HepG2 (cell line): ENCODE data around the gene ZFYVE27. TPM values are rescaled to one million over a fixed set of nuclear protein-coding genes. Genes with fewer than 3 reads are reported as not detected.

Experiments used
- ARHGAP35 ChIP-seq: sonication (generic); formaldehyde crosslinking; IDR thresholded peaks from 2 replicates; pipeline ENCODE4 v1.9.0; 2022; ENCODE audit warnings: mild to moderate bottlenecking, inconsistent platforms, moderate library complexity, missing genetic modification reagents, borderline replicate concordance
- ATM ChIP-seq: fragments of 450-650 bp; IDR thresholded peaks from 2 replicates; pipeline ENCODE4 v1.7.1; 2017; ENCODE audit warnings: mild to moderate bottlenecking, borderline replicate concordance
- CC2D1A ChIP-seq: sonication (generic); formaldehyde crosslinking; IDR thresholded peaks from 2 replicates; pipeline ENCODE4 v1.8.1; 2023; ENCODE audit warnings: mild to moderate bottlenecking, missing genetic modification reagents
- EHMT2 ChIP-seq: fragments of 200-600 bp; sonication (generic); IDR thresholded peaks from 2 replicates; pipeline ENCODE4 v1.7.0; 2017; ENCODE audit warnings: antibody characterized with exemption, low read depth, low read length, borderline replicate concordance
- HES4 ChIP-seq: sonication (generic); formaldehyde crosslinking; IDR thresholded peaks from 2 replicates; pipeline ENCODE4 v1.9.0; 2021; ENCODE audit warnings: mild to moderate bottlenecking, missing genetic modification reagents, borderline replicate concordance
- KLF13 ChIP-seq: sonication (generic); formaldehyde crosslinking; IDR thresholded peaks from 2 replicates; pipeline ENCODE4 v1.4.0; 2020; ENCODE audit warnings: mild to moderate bottlenecking, missing genetic modification reagents
- RAD21 ChIP-seq: fragments of 450-650 bp; formaldehyde crosslinking; IDR thresholded peaks from 2 replicates; pipeline ENCODE4 v1.5.0; 2020; ENCODE audit warnings: mild to moderate bottlenecking
- SETDB1 ChIP-seq: sonication (generic); formaldehyde crosslinking; IDR thresholded peaks from 2 replicates; pipeline ENCODE4 v1.5.1; 2020; ENCODE audit warnings: missing genetic modification reagents, mild to moderate bottlenecking, borderline replicate concordance
- SKI ChIP-seq: fragments of 450-650 bp; IDR thresholded peaks from one replicate; pipeline ENCODE4 v1.6.1; 2018; ENCODE audit warnings: mild to moderate bottlenecking; ENCODE audit not compliant: partially characterized antibody
- TOE1 ChIP-seq: sonication (generic); formaldehyde crosslinking; IDR thresholded peaks from 2 replicates; pipeline ENCODE4 v1.4.0; 2020; ENCODE audit warnings: mild to moderate bottlenecking, missing genetic modification reagents
- ZBTB20 ChIP-seq: sonication (generic); formaldehyde crosslinking; IDR thresholded peaks from 2 replicates; pipeline ENCODE4 v1.8.1; 2023; ENCODE audit warnings: missing genetic modification reagents, low read depth, mild to moderate bottlenecking, borderline replicate concordance
- ZBTB21 ChIP-seq: sonication (generic); formaldehyde crosslinking; IDR thresholded peaks from 2 replicates; pipeline ENCODE4 v1.4.0; 2020; ENCODE audit warnings: missing genetic modification reagents
- ZNF383 ChIP-seq: sonication (generic); formaldehyde crosslinking; IDR thresholded peaks from 2 replicates; pipeline ENCODE4 v1.4.0; 2020; ENCODE audit warnings: missing genetic modification reagents, mild to moderate bottlenecking, borderline replicate concordance
- ZNF510 ChIP-seq: sonication (generic); formaldehyde crosslinking; IDR thresholded peaks from 2 replicates; pipeline ENCODE4 v1.4.0; 2020; ENCODE audit warnings: low read depth, mild to moderate bottlenecking, missing genetic modification reagents
- ZNF629 ChIP-seq: sonication (generic); formaldehyde crosslinking; conservative IDR thresholded peaks from 2 replicates; pipeline ENCODE4 v1.5.0; 2020; ENCODE audit warnings: missing genetic modification reagents
- ZNF737 ChIP-seq: sonication (generic); formaldehyde crosslinking; IDR thresholded peaks from 2 replicates; pipeline ENCODE4 v1.5.0; 2020; ENCODE audit warnings: missing genetic modification reagents, mild to moderate bottlenecking, borderline replicate concordance
- ZNF841 ChIP-seq: sonication (generic); formaldehyde crosslinking; IDR thresholded peaks from 2 replicates; pipeline ENCODE4 v1.8.1; 2023; ENCODE audit warnings: missing genetic modification reagents, borderline replicate concordance
- ZNF883 ChIP-seq: sonication (generic); formaldehyde crosslinking; IDR thresholded peaks from 2 replicates; pipeline ENCODE4 v1.5.1; 2020; ENCODE audit warnings: mild to moderate bottlenecking, missing genetic modification reagents; ENCODE audit errors: not compliant biosample characterization
- ZSCAN22 ChIP-seq: sonication (generic); formaldehyde crosslinking; IDR thresholded peaks from 2 replicates; pipeline ENCODE4 v1.4.0; 2020; ENCODE audit warnings: mild to moderate bottlenecking, missing genetic modification reagents
- polyA plus RNA-seq, 8 experiments: library from polyadenylated mRNA; depleted of rRNA in 3 of 8; stranded (reverse) in 7 of 8; unstranded in 1 of 8; fragments of >200 nt; fragmentation: Illumina TruSeq in 4 of 8; extraction: Trizol in 4 of 8; gene quantifications; 2 replicates each; pipeline versions ENCODE4 v1.2.1 to v1.2.3, GENCODE V29; 2011 to 2016; ENCODE audit warnings: low read depth in 4 of 8, missing spikeins in 1 of 8, mixed read lengths in 1 of 8; ENCODE audit not compliant: insufficient read depth in 1 of 8
- total RNA-seq, 5 experiments: library from RNA; depleted of rRNA; stranded (reverse); fragments of >200 nt; fragmentation: Illumina TruSeq; extraction: Trizol; gene quantifications; 2 replicates each; pipeline ENCODE4 v1.2.3, GENCODE V29; 2016; ENCODE audit warnings: low read depth in 1 of 5
- TF ChIP-seq, protein P1 (sequence below): sonication (generic); formaldehyde crosslinking; IDR thresholded peaks from 2 replicates; pipeline ENCODE4 v1.5.1; 2020; ENCODE audit warnings: missing genetic modification reagents, mild to moderate bottlenecking, borderline replicate concordance
- TF ChIP-seq, protein P2 (sequence below): sonication (generic); formaldehyde crosslinking; IDR thresholded peaks from 2 replicates; pipeline ENCODE4 v1.8.1; 2023; ENCODE audit warnings: mild to moderate bottlenecking, missing genetic modification reagents, borderline replicate concordance
- TF ChIP-seq, protein P3 (sequence below), 2 experiments: fragments of 450-650 bp in 1 of 2; sonication (generic) in 1 of 2; formaldehyde crosslinking; IDR thresholded peaks; 2 replicates each; pipeline versions ENCODE4 v1.5.0 to v1.8.0; 2020 to 2022; ENCODE audit warnings: mild to moderate bottlenecking in 1 of 2, missing genetic modification reagents in 1 of 2
- TF ChIP-seq, protein P4 (sequence below): IDR thresholded peaks from 2 replicates; pipeline ENCODE4 v1.6.1; 2012; ENCODE audit warnings: inconsistent platforms
- TF ChIP-seq, protein P5 (sequence below): sonication (generic); formaldehyde crosslinking; IDR thresholded peaks from 2 replicates; pipeline ENCODE4 v1.4.0; 2020; ENCODE audit warnings: low read depth, mild to moderate bottlenecking, missing genetic modification reagents

ZFYVE27 gene
- total and polyA plus RNA-seq, 2 of the 13 experiments (the other 11 are each of a cell fraction or from before 2014, with no cell fraction given) = 19.7 to 20.5 TPM

DNA sequence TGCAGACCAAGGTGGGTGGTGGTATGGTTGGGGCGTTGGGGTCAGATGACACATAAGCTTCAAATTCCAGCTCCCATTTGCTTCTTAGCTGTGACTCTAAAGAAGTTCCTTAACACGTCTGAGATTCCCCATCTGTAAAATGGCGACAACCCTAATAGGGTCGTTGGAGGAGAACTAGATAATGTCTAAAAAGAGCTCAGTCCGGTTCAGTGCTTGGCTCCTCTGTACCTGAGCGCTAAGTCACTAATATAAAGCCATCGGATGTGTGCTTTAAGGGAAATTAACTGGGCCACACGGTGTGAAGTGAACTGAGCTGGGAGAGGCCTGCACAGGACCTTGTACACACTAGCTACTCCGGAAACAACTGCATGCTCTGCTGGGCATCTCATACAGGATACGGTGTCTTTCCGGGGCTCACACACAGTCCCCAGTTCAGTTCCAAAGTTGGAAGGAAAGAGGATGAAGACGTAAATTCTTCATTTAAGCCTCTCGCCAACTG lies 476 bp upstream of the ZFYVE27 start (continued):
- TF ChIP-seq, protein P1, sequence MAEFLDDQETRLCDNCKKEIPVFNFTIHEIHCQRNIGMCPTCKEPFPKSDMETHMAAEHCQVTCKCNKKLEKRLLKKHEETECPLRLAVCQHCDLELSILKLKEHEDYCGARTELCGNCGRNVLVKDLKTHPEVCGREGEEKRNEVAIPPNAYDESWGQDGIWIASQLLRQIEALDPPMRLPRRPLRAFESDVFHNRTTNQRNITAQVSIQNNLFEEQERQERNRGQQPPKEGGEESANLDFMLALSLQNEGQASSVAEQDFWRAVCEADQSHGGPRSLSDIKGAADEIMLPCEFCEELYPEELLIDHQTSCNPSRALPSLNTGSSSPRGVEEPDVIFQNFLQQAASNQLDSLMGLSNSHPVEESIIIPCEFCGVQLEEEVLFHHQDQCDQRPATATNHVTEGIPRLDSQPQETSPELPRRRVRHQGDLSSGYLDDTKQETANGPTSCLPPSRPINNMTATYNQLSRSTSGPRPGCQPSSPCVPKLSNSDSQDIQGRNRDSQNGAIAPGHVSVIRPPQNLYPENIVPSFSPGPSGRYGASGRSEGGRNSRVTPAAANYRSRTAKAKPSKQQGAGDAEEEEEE (CRISPR knock-in tag) = 0 out of 2 replicates have a peak, but pooled peaks have one; percentile 52
- TF ChIP-seq ZNF883 (CRISPR knock-in tag) = no peak
- TF ChIP-seq, protein P2, sequence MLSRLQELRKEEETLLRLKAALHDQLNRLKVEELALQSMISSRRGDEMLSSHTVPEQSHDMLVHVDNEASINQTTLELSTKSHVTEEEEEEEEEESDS (CRISPR knock-in tag) = no peak
- 0 out of 2 replicates have a peak, but pooled peaks have one; percentile 26 for TF ChIP-seq EHMT2
- TF ChIP-seq, protein P3, sequence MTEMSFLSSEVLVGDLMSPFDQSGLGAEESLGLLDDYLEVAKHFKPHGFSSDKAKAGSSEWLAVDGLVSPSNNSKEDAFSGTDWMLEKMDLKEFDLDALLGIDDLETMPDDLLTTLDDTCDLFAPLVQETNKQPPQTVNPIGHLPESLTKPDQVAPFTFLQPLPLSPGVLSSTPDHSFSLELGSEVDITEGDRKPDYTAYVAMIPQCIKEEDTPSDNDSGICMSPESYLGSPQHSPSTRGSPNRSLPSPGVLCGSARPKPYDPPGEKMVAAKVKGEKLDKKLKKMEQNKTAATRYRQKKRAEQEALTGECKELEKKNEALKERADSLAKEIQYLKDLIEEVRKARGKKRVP (CRISPR knock-in tag; IDR thresholded peaks at IDR 0.05) = no peak
- no peak for TF ChIP-seq HES4 (CRISPR knock-in tag)
- TF ChIP-seq ZBTB20 (CRISPR knock-in tag) = no peak
- no peak for TF ChIP-seq ZSCAN22
- peak; percentile 90; the same call in 1 of the 2 replicates for TF ChIP-seq SETDB1 (CRISPR knock-in tag)
- TF ChIP-seq ARHGAP35 (CRISPR knock-in tag) = no peak
- TF ChIP-seq ATM = no peak
- no peak for TF ChIP-seq KLF13 (CRISPR knock-in tag)
- peak; percentile 87; the same call in 1 of the 2 replicates for TF ChIP-seq CC2D1A (CRISPR knock-in tag)
- 0 out of 2 replicates have a peak, but pooled peaks have one; percentile 82 for TF ChIP-seq ZNF737
- TF ChIP-seq, protein P4, sequence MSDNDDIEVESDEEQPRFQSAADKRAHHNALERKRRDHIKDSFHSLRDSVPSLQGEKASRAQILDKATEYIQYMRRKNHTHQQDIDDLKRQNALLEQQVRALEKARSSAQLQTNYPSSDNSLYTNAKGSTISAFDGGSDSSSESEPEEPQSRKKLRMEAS = no peak
- TF ChIP-seq SKI = no peak
- TF ChIP-seq ZNF841 (CRISPR knock-in tag) = no peak
- no peak for TF ChIP-seq ZNF629 (CRISPR knock-in tag)
- TF ChIP-seq ZNF383 (CRISPR knock-in tag) = no peak
- no peak for TF ChIP-seq RAD21 (CRISPR knock-in tag)
- TF ChIP-seq ZNF510 (CRISPR knock-in tag) = no peak
- TF ChIP-seq, protein P5, sequence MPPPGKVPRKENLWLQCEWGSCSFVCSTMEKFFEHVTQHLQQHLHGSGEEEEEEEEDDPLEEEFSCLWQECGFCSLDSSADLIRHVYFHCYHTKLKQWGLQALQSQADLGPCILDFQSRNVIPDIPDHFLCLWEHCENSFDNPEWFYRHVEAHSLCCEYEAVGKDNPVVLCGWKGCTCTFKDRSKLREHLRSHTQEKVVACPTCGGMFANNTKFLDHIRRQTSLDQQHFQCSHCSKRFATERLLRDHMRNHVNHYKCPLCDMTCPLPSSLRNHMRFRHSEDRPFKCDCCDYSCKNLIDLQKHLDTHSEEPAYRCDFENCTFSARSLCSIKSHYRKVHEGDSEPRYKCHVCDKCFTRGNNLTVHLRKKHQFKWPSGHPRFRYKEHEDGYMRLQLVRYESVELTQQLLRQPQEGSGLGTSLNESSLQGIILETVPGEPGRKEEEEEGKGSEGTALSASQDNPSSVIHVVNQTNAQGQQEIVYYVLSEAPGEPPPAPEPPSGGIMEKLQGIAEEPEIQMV = no peak
- TF ChIP-seq TOE1 (CRISPR knock-in tag) = no peak
- no peak for TF ChIP-seq ZBTB21 (CRISPR knock-in tag)
